BJ (cell line): ENCODE measurements around the gene SDHA. TPM values are rescaled to one million over a fixed set of nuclear protein-coding genes. Genes with fewer than 3 reads are reported as not detected.

Experiments used
- CTCF ChIA-PET: fragments of 350-600 bp; formaldehyde crosslinking; extraction: SDS; loops from one replicate; lab custom pipeline; 2021; ENCODE audit warnings: antibody characterized with exemption, inconsistent platforms; lab: Yijun Ruan, JAX
- POLR2A ChIA-PET: fragments of 300-600 bp; sonication (Branson Sonifier 250); formaldehyde crosslinking; extraction: SDS; loops from one replicate; lab custom pipeline; 2021; ENCODE audit warnings: antibody characterized with exemption; lab: Charles Lee
- DNase-seq: peaks from one replicate; pipeline ENCODE4 v3.0.0-alpha.2; 2011; ENCODE audit warnings: low read depth
- H3K27me3 ChIP-seq: 2 replicates; pipeline ENCODE4 v1.6.0; 2011; ENCODE audit warnings: low read length; ENCODE audit not compliant: control insufficient read depth, insufficient read depth
- H3K36me3 ChIP-seq: 2 replicates; pipeline ENCODE4 v1.5.1; 2011; ENCODE audit warnings: low read length; ENCODE audit not compliant: control insufficient read depth, insufficient read depth
- H3K4me3 ChIP-seq: 2 replicates; pipeline ENCODE4 v1.5.1; 2011; ENCODE audit warnings: low read depth, mild to moderate bottlenecking, control low read depth, low read length
- polyA plus RNA-seq: library from polyadenylated mRNA; depleted of rRNA; stranded (reverse); fragments of >200 nt; gene quantifications from 2 replicates; pipeline ENCODE4 v1.2.3, GENCODE V29; 2011
- TF ChIP-seq, protein P1 (sequence below): IDR thresholded peaks from 2 replicates; pipeline ENCODE4 v1.5.1; 2011; ENCODE audit warnings: low read depth, mild to moderate bottlenecking, control low read depth, inconsistent platforms, low read length, moderate library complexity; ENCODE audit not compliant: insufficient read depth

Gene SDHA
- polyA plus RNA-seq, 1 experiment = 112 TPM

DNA sequence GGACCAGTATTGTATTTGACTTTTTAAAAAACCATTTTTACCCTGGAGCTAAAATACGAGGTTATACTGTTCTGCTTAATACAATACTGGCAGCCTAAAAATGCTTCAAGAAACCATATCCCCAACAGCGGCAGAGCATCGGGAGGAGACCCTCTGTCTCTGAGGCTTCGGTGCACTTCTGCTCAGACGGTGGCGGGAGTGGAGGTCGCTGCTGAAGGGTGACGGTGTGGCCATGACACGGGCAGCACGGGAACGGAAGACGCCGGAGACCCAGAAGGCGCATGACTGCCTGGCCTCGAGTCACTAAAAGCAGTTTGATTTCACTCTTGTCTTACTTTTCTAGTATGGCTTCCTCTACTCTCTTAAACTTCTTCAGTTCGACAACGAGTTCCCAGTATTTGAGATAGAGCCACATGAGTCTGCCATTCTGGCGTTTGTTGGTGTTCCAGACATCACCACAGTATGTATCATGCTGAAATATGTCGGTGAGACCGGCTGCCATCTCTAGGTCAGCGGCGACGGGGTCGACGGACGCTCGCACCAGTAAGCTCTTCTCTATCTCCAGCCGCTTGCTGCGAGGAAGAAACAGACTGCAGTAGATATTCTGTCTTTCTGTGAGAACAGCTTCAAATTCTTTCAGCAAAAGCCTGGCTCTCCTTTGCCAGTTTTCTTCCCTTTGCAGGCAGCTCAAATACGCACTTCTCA, 13.0 kb upstream of the SDHA start:
- H3K4me3 ChIP-seq = no peak overlapping the region
- TF ChIP-seq, protein P1, sequence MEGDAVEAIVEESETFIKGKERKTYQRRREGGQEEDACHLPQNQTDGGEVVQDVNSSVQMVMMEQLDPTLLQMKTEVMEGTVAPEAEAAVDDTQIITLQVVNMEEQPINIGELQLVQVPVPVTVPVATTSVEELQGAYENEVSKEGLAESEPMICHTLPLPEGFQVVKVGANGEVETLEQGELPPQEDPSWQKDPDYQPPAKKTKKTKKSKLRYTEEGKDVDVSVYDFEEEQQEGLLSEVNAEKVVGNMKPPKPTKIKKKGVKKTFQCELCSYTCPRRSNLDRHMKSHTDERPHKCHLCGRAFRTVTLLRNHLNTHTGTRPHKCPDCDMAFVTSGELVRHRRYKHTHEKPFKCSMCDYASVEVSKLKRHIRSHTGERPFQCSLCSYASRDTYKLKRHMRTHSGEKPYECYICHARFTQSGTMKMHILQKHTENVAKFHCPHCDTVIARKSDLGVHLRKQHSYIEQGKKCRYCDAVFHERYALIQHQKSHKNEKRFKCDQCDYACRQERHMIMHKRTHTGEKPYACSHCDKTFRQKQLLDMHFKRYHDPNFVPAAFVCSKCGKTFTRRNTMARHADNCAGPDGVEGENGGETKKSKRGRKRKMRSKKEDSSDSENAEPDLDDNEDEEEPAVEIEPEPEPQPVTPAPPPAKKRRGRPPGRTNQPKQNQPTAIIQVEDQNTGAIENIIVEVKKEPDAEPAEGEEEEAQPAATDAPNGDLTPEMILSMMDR = no peak
- POLR2A ChIA-PET = no interaction called here
- no peak for DNase-seq
- no peaks in the 10 kb centered on the region for H3K27me3 ChIP-seq
- H3K36me3 ChIP-seq = peaks cover 6% of the 10 kb centered on the region
- CTCF ChIA-PET = interaction anchor here (0.9 to 1.2 kb wide), 2 partner anchors 13 to 17 kb away, joined by 3 read pairs; no protein-coding TSS in a partner anchor

DNA sequence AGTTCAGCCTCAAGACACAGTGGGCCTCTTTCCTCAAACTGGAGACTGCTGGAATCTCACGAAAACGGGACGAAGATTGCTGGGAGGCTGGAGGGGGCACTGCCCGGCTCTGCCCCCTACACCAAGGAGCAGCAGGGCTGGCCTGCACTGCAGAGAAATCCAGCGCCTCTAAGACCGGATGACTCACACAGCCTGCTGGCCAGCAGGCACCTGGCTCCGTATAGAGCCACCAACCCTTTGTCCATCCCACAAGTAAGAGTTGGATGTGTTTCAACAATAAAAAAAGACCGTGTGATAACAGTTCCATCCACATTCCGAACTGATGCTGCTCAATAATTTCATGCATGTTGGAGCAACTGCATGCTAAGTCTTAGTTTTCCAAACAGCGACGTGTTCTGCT, 11.7 kb upstream of the SDHA start:
- Histone ChIP-seq H3K27me3 (no peaks in the 10 kb centered on the region), H3K4me3 (no peak overlapping the region), H3K36me3 (peaks cover 6% of the 10 kb centered on the region)
- TF ChIP-seq, protein P1 = no peak
- ChIA-PET CTCF (no interaction called here), POLR2A (no interaction called here)
- DNase-seq = no peak

DNA sequence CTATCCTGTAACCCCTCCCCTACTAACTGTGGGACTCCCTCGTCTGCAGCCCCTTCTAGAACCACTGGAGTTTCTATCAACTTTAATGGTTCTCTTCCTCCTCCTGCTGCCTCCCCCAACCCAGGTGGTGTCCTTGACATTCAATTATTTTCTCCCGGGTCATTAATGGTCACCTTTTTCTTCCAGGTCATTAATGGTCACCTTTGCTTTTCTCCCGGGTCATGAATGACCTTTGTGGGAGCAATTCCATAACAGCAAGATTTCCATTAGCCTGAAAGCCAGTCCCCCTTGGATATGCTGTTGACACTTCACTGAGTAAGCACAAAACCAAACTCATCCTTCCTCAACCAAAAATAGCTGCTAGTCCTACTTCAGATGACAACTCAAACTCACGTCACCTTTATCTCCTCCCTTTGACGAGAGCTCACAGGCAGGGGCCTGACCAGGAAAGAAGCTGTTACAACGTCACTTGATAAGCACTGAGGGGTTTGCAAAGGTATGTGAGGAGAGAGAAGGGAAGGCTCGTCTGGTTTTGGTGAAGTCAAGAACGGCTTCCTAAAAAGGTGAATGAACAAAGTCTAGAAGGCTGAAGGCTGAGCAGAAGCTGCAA, 11.1 kb upstream of the SDHA start:
- no peaks in the 10 kb centered on the region for H3K27me3 ChIP-seq

DNA sequence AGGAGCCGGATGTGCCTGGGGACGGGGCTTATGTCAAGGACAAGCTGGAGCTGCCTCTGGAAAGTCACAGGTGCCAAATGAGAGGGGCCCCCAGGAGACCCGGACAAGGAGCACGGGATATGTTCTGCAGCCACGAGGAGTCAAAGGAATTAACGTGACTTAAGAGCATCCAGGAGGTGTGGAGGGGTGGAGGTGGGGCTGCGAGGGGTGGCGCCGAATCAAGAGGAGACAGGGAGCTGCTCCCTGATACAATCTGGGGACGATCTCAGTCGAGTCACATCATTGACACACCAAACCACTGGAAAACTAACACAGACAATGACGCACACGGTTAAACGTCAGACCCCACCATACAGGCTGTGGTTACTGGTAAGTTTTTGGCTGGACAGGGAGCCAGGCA, 10.5 kb upstream of the SDHA start:
- TF ChIP-seq, protein P1 = no peak
- POLR2A ChIA-PET = no interaction called here
- Histone ChIP-seq H3K27me3 (no peaks in the 10 kb centered on the region), H3K36me3 (peaks cover 6% of the 10 kb centered on the region), H3K4me3 (no peak overlapping the region)
- no peak for DNase-seq
- CTCF ChIA-PET = interaction anchor here (0.7 to 2.0 kb wide), 4 partner anchors 11 to 109 kb away, joined by 3 to 7 read pairs (median 4); partner anchors contain the start of genes CCDC127 and SDHA

More for the DNA sequence above, 11.1 kb upstream of the SDHA start:
- ChIA-PET POLR2A (no interaction called here), CTCF (interaction anchor here (0.8 to 2.0 kb wide), 3 partner anchors 12 to 110 kb away, joined by 3 to 7 read pairs (median 4); partner anchors contain the start of genes CCDC127 and SDHA)
- H3K4me3 ChIP-seq = no peak overlapping the region
- TF ChIP-seq, protein P1 = no peak
- H3K36me3 ChIP-seq = peaks cover 6% of the 10 kb centered on the region
- DNase-seq = no peak

DNA sequence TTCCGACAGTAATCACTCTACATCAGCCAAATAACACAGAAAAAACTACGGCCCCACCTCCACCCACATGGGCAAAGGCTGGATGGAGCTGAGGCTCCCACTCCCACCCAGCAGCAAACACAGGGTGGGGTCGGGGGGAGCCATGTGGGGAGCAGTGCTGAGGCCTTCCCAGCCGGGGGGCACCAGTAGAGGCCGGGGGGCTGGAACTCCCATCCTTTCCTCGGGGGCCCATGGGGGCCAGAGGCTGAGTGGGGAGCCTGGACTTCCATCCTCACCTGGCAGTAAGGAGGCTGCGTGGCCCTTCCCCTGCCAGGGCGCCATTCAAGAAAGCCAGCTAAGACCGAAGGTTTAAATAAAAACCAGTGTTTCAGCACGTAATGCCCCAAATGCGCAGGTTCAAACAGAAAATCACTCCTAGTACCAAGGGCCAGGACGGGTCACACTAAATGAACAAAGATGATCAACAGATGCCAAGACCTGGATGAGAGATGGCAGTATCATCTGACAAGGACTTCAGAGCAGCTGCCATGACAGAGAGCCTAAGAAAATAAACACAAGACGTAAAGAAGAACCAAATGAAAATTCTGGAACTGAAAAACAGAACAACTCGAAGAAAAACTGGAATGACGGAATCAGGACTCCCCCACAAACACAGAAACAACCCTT, 9.5 kb upstream of the SDHA start:
- Histone ChIP-seq H3K4me3 (no peak overlapping the region), H3K36me3 (peaks cover 6% of the 10 kb centered on the region; the same call in 1 of the 2 replicates), H3K27me3 (no peaks in the 10 kb centered on the region)
- ChIA-PET CTCF (interaction anchor here (1.4 to 2.0 kb wide), 2 partner anchors 10 to 108 kb away, joined by 4 to 7 read pairs; partner anchors contain the start of genes CCDC127 and SDHA), POLR2A (no interaction called here)
- TF ChIP-seq, protein P1 = no peak
- DNase-seq = no peak
